Testis (tissue), 3 donors: ENCODE results near the gene GPATCH3. TPM values are rescaled to one million over a fixed set of nuclear protein-coding genes. Genes with fewer than 3 reads are reported as not detected.

Experiments used
- polyA plus RNA-seq: library from polyadenylated mRNA; stranded (reverse); fragments of 350-450 nt; fragmentation: Illumina TruSeq; extraction: RNeasy Lipid Tissue Mini Kit (QIAGEN cat#74804); gene quantifications from one replicate; pipeline ENCODE4 v1.2.3, GENCODE V29; 2014; ENCODE audit warnings: low read depth, low replicate concordance; ENCODE audit not compliant: insufficient read depth
- total RNA-seq, 2 donors: library from RNA; depleted of rRNA; stranded (reverse); fragments of >200 nt; gene quantifications; one replicate each; pipeline ENCODE4 v1.2.3, GENCODE V29; 2016

Gene GPATCH3
- total and polyA plus RNA-seq, 3 donors from 2014 or later: 16.5 to 18.9 (median 17.7) TPM

Other genes starting within 250 kb of the GPATCH3 start
- 100 to 1,000 TPM; 106 to 119 TPM for gene ARID1A, start 204.5 kb downstream of the GPATCH3 start, total RNA-seq
- gene ARID1A, start 204.5 kb downstream of the GPATCH3 start, polyA plus RNA-seq: 53.7 TPM
- 10 to 100 TPM; 47.6 to 52.5 TPM for gene PIGV, start 112.5 kb downstream of the GPATCH3 start, total RNA-seq
- 101 TPM for gene PIGV, start 112.5 kb downstream of the GPATCH3 start, polyA plus RNA-seq
- gene ZDHHC18, start 73.8 kb downstream of the GPATCH3 start, total RNA-seq: 10 to 100 TPM; 20.6 to 30.7 TPM
- gene ZDHHC18, start 73.8 kb downstream of the GPATCH3 start, polyA plus RNA-seq: 17.9 TPM
- gene SFN, start 37.3 kb downstream of the GPATCH3 start, total RNA-seq: under 1 TPM in 1 of 2 donors, not detected in 1; 0.31 TPM
- gene SFN, start 37.3 kb downstream of the GPATCH3 start, polyA plus RNA-seq: 0.41 TPM
- 10 to 100 TPM; 19.8 to 22.2 TPM for gene GPN2, start 10.2 kb downstream of the GPATCH3 start, total RNA-seq
- 22.2 TPM for gene GPN2, start 10.2 kb downstream of the GPATCH3 start, polyA plus RNA-seq
- 1 to 10 TPM in 1 of 2 donors, under 1 TPM in 1; 0.93 to 2.0 TPM for gene NR0B2, start 13.5 kb upstream of the GPATCH3 start, total RNA-seq
- gene NR0B2, start 13.5 kb upstream of the GPATCH3 start, polyA plus RNA-seq: 1.2 TPM
- gene NUDC, start 21.3 kb upstream of the GPATCH3 start, total RNA-seq: 10 to 100 TPM; 78.9 to 95.0 TPM
- 153 TPM for gene NUDC, start 21.3 kb upstream of the GPATCH3 start, polyA plus RNA-seq
- 1 to 10 TPM; 3.8 to 4.8 TPM for gene KDF1, start 60.0 kb upstream of the GPATCH3 start, total RNA-seq
- gene KDF1, start 60.0 kb upstream of the GPATCH3 start, polyA plus RNA-seq: 4.0 TPM
- gene TRNP1, start 93.2 kb upstream of the GPATCH3 start, total RNA-seq: 1 to 10 TPM; 5.7 to 7.7 TPM
- gene TRNP1, start 93.2 kb upstream of the GPATCH3 start, polyA plus RNA-seq: 4.3 TPM
- 10 to 100 TPM; 10.5 to 10.7 TPM for gene TENT5B, start 112.4 kb upstream of the GPATCH3 start, total RNA-seq
- 10.7 TPM for gene TENT5B, start 112.4 kb upstream of the GPATCH3 start, polyA plus RNA-seq